AG04449 (cell line): ENCODE data around the gene ZDHHC21.

ENCODE experiments used
- CTCF ChIA-PET: fragments of 350-600 bp; formaldehyde crosslinking; extraction: SDS; loops from one replicate; lab custom pipeline; 2021; ENCODE audit warnings: antibody characterized with exemption; lab: Yijun Ruan, JAX
- POLR2A ChIA-PET: fragments of 400-600, 350-600 bp; formaldehyde crosslinking; extraction: SDS; loops from one replicate; lab custom pipeline; 2020; ENCODE audit warnings: antibody characterized with exemption, inconsistent platforms; lab: Yijun Ruan, JAX
- DNase-seq: peaks from one replicate; pipeline ENCODE4 v3.0.0-alpha.2; 2010; ENCODE audit warnings: low read depth, low spot score
- H3K4me3 ChIP-seq: 2 replicates; pipeline ENCODE4 v1.5.1; 2011; ENCODE audit warnings: low read depth, mild to moderate bottlenecking, control low read depth, low read length
- CTCF ChIP-seq: IDR thresholded peaks from one replicate; pipeline ENCODE4 v1.5.1; 2011; ENCODE audit warnings: mild to moderate bottlenecking, moderate library complexity, low read length, control low read depth, inconsistent platforms; ENCODE audit not compliant: insufficient read depth; ENCODE audit errors: missing control alignments

Gene ZDHHC21

GRCh38 chr9:14722391-14723035 is 29.3 kb upstream of the ZDHHC21 start, which contains the start of gene CER1:
Gene CER1 (minus strand): TSS chr9:14722733. CDS start chr9:14722672, 61 bp downstream.
- no peak for TF ChIP-seq CTCF
- CTCF ChIA-PET, result interaction anchor here (1.7 kb wide), 1 partner anchor 105 kb away, joined by 3 read pairs; no protein-coding TSS in a partner anchor
- no peak for DNase-seq
- POLR2A ChIA-PET, result interaction anchor here (0.6 kb wide), 1 partner anchor 38 kb away, joined by 3 read pairs; no protein-coding TSS in a partner anchor
- no peak within 1 kb of the TSS for H3K4me3 ChIP-seq

GRCh38 chr9:14719231-14719923 is 26.1 kb upstream of the ZDHHC21 start:
- no peak for TF ChIP-seq CTCF
- POLR2A ChIA-PET, result no interaction called here
- no peak for DNase-seq
- CTCF ChIA-PET, result no interaction called here
- no peak overlapping the region for H3K4me3 ChIP-seq

GRCh38 chr9:14715102-14715501 is 21.9 kb upstream of the ZDHHC21 start:
- CTCF ChIA-PET, result interaction anchor here (1.3 kb wide), 1 partner anchor 52 kb away, joined by 3 read pairs; no protein-coding TSS in a partner anchor
- TF ChIP-seq CTCF, result no peak

GRCh38 chr9:14713187-14713767 is 20.0 kb upstream of the ZDHHC21 start:
- CTCF ChIA-PET, result no interaction called here
- POLR2A ChIA-PET, result no interaction called here
- no peak for DNase-seq
- no peak overlapping the region for H3K4me3 ChIP-seq
- TF ChIP-seq CTCF, result no peak

More at GRCh38 chr9:14715102-14715501, 21.9 kb upstream of the ZDHHC21 start:
- POLR2A ChIA-PET, result no interaction called here
- no peak for DNase-seq
- H3K4me3 ChIP-seq, result no peak overlapping the region

GRCh38 chr9:14710804-14711203 is 17.6 kb upstream of the ZDHHC21 start:
- no peak overlapping the region for H3K4me3 ChIP-seq
- no peak for TF ChIP-seq CTCF
- peak; percentile 26 for DNase-seq
- ChIA-PET POLR2A (no interaction called here), CTCF (interaction anchor here (1.5 to 1.6 kb wide), 3 partner anchors 10 to 59 kb away, joined by 3 to 5 read pairs (median 4); no protein-coding TSS in a partner anchor)

- CTCF ChIA-PET, result no interaction called here
- POLR2A ChIA-PET, result no interaction called here
- H3K4me3 ChIP-seq, result no peak overlapping the region
- TF ChIP-seq CTCF, result no peak
- no peak for DNase-seq
These were observed 13.4 kb upstream of the ZDHHC21 start for GRCh38 chr9:14706530-14707140.
